ENCODE results near the gene PCNX3. TPM values are rescaled to one million over a fixed set of nuclear protein-coding genes. Genes with fewer than 3 reads are reported as not detected.
A peak's percentile ranks its signal among the peaks of the same experiment; 100 is the strongest.

PCNX3 gene
- total and polyA plus RNA-seq, 2 of the 13 experiments (the other 11 are each of a cell fraction or from before 2014, with no cell fraction given): 16.2 to 23.0 TPM

- no peak; the same call in 1 of the 2 replicates for TF ChIP-seq KLF12 (CRISPR knock-in tag; IDR thresholded peaks at IDR 0.05; ENCODE audit: borderline replicate concordance)
- no peak for TF ChIP-seq ZNF260 (CRISPR knock-in tag; IDR thresholded peaks at IDR 0.05; ENCODE audit: borderline replicate concordance, low read depth)
- no peak for TF ChIP-seq CERS6 (CRISPR knock-in tag; IDR thresholded peaks at IDR 0.05)
- no peak for TF ChIP-seq HDAC6 (IDR thresholded peaks at IDR 0.05; ENCODE audit: low read depth, low read length)
- TF ChIP-seq ZKSCAN1 (IDR thresholded peaks at IDR 0.05; ENCODE audit: low read length): no peak
- TF ChIP-seq ZNF710 (CRISPR knock-in tag; IDR thresholded peaks at IDR 0.05; ENCODE audit: borderline replicate concordance): no peak
- no peak for TF ChIP-seq PRDM15 (CRISPR knock-in tag; IDR thresholded peaks at IDR 0.05)
- no peak for TF ChIP-seq ZNF780A (CRISPR knock-in tag; IDR thresholded peaks at IDR 0.05)
- no peak for TF ChIP-seq PRPF4 (IDR thresholded peaks at IDR 0.05; ENCODE audit: low read depth, low read length, poor library complexity, severe bottlenecking)
- TF ChIP-seq KLF13 (CRISPR knock-in tag; IDR thresholded peaks at IDR 0.05): no peak
- TF ChIP-seq, protein P1, sequence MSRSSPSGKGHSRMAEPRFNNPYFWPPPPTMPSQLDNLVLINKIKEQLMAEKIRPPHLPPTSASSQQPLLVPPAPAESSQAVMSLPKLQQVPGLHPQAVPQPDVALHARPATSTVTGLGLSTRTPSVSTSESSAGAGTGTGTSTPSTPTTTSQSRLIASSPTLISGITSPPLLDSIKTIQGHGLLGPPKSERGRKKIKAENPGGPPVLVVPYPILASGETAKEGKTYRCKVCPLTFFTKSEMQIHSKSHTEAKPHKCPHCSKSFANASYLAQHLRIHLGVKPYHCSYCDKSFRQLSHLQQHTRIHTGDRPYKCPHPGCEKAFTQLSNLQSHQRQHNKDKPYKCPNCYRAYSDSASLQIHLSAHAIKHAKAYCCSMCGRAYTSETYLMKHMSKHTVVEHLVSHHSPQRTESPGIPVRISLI (CRISPR knock-in tag; IDR thresholded peaks at IDR 0.05; ENCODE audit: borderline replicate concordance): no peak
- peak; percentile 96 for TF ChIP-seq SRF (IDR thresholded peaks at IDR 0.05; ENCODE audit: low read depth, low read length)
- TF ChIP-seq ZNF747 (CRISPR knock-in tag; IDR thresholded peaks at IDR 0.05; ENCODE audit: borderline replicate concordance): no peak
- peak; percentile 67; the same call in 1 of the 2 replicates for TF ChIP-seq ZNF605 (CRISPR knock-in tag; IDR thresholded peaks at IDR 0.05)
- peak; percentile 97 for TF ChIP-seq CREB1 (IDR thresholded peaks at IDR 0.05)
- TF ChIP-seq CREB1 (CRISPR knock-in tag; IDR thresholded peaks at IDR 0.05): peak; percentile 98
- no peak for TF ChIP-seq HIC2 (CRISPR knock-in tag; IDR thresholded peaks at IDR 0.05; ENCODE audit: low read depth)
- peak; percentile 48; the same call in 1 of the 2 replicates for TF ChIP-seq SALL1 (CRISPR knock-in tag; IDR thresholded peaks at IDR 0.05)
- peak; percentile 84; the same call in 1 of the 2 replicates for TF ChIP-seq MIXL1 (CRISPR knock-in tag; IDR thresholded peaks at IDR 0.05)
These were observed at the start of gene PCNX3 (continued) for GRCh38 chr11:65615229-65615949.
